Measurements from ENCODE around the gene KRT24. TPM values are rescaled to one million over a fixed set of nuclear protein-coding genes. Genes with fewer than 3 reads are reported as not detected.

Gene KRT24
- polyA plus RNA-seq, 1 experiment = not detected

DNA sequence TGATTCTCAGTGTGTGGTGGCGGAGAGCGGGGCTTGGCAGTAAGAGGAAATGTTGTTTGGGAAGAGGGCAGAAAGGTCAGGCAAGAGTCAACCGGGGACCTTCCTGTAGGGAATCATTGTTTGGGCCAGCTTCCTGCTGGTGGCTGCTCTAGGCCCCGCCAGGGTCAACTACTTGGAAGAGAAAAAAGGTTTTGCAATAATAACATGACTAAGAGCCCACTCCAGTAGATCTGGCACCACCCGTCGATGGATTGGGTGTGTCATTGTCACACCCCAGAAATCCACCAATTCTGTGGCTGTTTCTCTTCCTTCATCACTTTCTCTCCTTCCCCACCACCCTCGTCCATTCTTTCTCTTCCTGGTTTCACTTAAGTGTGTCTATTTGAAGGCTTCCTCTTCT, 4.2 kb upstream of the KRT24 start:
- CTCF ChIA-PET = no interaction called here
- H3K27me3 ChIP-seq (ENCODE audit: control insufficient read depth, insufficient read depth, low read length) = peaks cover 8% of the 10 kb centered on the region
- TF ChIP-seq, protein P1, sequence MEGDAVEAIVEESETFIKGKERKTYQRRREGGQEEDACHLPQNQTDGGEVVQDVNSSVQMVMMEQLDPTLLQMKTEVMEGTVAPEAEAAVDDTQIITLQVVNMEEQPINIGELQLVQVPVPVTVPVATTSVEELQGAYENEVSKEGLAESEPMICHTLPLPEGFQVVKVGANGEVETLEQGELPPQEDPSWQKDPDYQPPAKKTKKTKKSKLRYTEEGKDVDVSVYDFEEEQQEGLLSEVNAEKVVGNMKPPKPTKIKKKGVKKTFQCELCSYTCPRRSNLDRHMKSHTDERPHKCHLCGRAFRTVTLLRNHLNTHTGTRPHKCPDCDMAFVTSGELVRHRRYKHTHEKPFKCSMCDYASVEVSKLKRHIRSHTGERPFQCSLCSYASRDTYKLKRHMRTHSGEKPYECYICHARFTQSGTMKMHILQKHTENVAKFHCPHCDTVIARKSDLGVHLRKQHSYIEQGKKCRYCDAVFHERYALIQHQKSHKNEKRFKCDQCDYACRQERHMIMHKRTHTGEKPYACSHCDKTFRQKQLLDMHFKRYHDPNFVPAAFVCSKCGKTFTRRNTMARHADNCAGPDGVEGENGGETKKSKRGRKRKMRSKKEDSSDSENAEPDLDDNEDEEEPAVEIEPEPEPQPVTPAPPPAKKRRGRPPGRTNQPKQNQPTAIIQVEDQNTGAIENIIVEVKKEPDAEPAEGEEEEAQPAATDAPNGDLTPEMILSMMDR (IDR thresholded peaks at IDR 0.05; ENCODE audit: insufficient read depth, low read depth, low read length) = no peak
- H3K4me3 ChIP-seq (ENCODE audit: low read depth, low read length) = no peak overlapping the region
- no peak for DNase-seq (ENCODE audit: low read depth)
- no peaks in the 10 kb centered on the region for H3K36me3 ChIP-seq (ENCODE audit: control insufficient read depth, insufficient read depth, low read length)
- POLR2A ChIA-PET = no interaction called here

DNA sequence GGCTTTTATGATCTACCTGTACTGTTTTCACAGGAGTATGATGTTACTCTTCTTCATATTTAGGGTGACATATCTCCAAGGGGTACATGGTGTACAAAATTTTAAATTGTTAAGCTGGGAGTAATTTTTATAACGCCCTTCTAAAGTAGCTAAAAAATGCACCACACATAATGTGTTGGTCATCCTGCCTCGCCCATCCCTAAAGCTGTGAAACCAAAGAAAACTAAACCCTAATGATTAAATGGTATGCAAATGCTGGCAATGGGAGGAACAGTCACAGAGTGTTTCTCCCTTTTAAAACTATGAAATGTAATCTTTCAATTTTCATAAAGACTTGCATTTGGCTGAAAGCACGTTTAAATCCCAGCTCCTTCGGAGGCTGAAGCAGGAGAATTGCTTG, 2.0 kb upstream of the KRT24 start:
- CTCF ChIA-PET = interaction anchor here (1.9 kb wide), 1 partner anchor 12 kb away, joined by 4 read pairs; no protein-coding TSS in a partner anchor
- Histone ChIP-seq H3K27me3 (ENCODE audit: control insufficient read depth, insufficient read depth, low read length) (peaks cover 7% of the 10 kb centered on the region), H3K4me3 (ENCODE audit: low read depth, low read length) (no peak overlapping the region), H3K36me3 (ENCODE audit: control insufficient read depth, insufficient read depth, low read length) (no peaks in the 10 kb centered on the region)
- POLR2A ChIA-PET = no interaction called here
- TF ChIP-seq, protein P1 (IDR thresholded peaks at IDR 0.05; ENCODE audit: insufficient read depth, low read depth, low read length) = no peak
- no peak for DNase-seq (ENCODE audit: low read depth)

DNA sequence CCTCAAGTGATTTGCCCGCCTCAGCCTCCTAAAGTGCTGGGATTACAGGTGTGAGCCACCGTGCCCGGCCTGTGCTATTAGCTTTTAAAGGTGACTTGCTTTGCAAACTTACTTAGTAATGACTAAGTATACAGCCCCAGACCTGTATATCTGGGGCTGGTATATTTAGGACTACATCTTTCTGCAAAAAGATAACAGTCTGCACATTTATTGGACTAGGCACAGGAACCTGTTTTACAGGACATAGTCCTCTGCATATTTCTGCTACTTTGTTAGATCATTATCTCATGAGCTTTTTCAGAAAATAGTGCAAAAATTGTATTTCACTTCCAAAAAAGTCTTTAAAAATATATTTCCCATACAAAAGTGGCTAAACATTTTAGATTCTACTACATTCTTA, 1.3 kb downstream of the KRT24 start:
- Histone ChIP-seq H3K36me3 (ENCODE audit: control insufficient read depth, insufficient read depth, low read length) (no peaks in the 10 kb centered on the region), H3K27me3 (ENCODE audit: control insufficient read depth, insufficient read depth, low read length) (peaks cover 12% of the 10 kb centered on the region), H3K4me3 (ENCODE audit: low read depth, low read length) (no peak overlapping the region)
- ChIA-PET CTCF (interaction anchor here (1.4 kb wide), 1 partner anchor 22 kb away, joined by 3 read pairs; no protein-coding TSS in a partner anchor), POLR2A (no interaction called here)
- TF ChIP-seq, protein P1 (IDR thresholded peaks at IDR 0.05; ENCODE audit: insufficient read depth, low read depth, low read length) = no peak
- DNase-seq (ENCODE audit: low read depth) = no peak

DNA sequence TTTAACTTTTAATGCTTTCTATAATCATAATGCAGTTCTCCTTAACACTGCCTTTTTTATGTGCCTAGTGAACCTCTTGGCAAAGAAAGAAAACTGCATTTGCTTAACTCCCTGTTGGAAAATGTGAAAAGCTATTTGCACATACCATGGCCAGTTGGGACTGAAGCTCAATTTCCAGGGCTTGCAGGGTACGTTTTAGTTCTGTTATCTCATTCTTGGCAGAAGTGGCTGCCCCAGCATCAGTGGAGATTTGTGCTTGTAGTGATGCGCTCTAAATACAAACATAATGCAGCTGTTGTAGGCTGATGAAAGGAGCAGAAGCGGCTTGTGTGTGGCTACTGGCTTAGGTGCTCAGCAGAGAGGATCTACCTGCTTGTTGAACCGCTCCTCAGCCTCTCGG, 3.7 kb downstream of the KRT24 start:
- Histone ChIP-seq H3K36me3 (ENCODE audit: control insufficient read depth, insufficient read depth, low read length) (no peaks in the 10 kb centered on the region), H3K27me3 (ENCODE audit: control insufficient read depth, insufficient read depth, low read length) (peaks cover 20% of the 10 kb centered on the region), H3K4me3 (ENCODE audit: low read depth, low read length) (no peak overlapping the region)
- POLR2A ChIA-PET = no interaction called here
- no peak for DNase-seq (ENCODE audit: low read depth)
- TF ChIP-seq, protein P1 (IDR thresholded peaks at IDR 0.05; ENCODE audit: insufficient read depth, low read depth, low read length) = no peak
- CTCF ChIA-PET = interaction anchor here (1.7 kb wide), 1 partner anchor 31 kb away, joined by 3 read pairs; no protein-coding TSS in a partner anchor

DNA sequence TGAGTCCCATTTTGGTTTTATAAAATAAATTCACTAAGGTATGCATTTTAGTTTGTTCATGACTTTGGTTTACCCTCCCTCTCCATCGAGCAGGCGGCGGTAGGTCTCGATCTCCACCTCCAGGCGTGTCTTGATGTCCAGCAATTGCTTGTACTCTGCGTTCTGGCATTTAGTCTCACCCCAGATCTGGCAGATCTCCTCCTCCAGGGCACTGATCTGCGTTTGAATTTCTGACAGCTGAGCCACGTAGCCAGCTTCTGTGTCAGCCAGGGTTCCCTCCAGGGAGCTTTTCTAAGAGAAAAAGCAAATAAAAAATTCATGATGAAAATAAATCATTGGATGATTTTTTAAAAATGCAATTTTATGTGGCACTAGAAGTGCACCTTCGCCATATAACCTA, 4.2 kb downstream of the KRT24 start:
- ChIA-PET CTCF (interaction anchor here (1.7 kb wide), 1 partner anchor 31 kb away, joined by 3 read pairs; no protein-coding TSS in a partner anchor), POLR2A (no interaction called here)
- Histone ChIP-seq H3K36me3 (ENCODE audit: control insufficient read depth, insufficient read depth, low read length) (no peaks in the 10 kb centered on the region), H3K4me3 (ENCODE audit: low read depth, low read length) (no peak overlapping the region), H3K27me3 (ENCODE audit: control insufficient read depth, insufficient read depth, low read length) (peaks cover 20% of the 10 kb centered on the region)
- DNase-seq (ENCODE audit: low read depth) = no peak
- TF ChIP-seq, protein P1 (IDR thresholded peaks at IDR 0.05; ENCODE audit: insufficient read depth, low read depth, low read length) = no peak

Measured in BJ (cell line).